ENCODE data around the gene IER2.
"Not testable (repeated sequence)": the region's sequence is repeated elsewhere in the genome, so short reads cannot be mapped to it uniquely, and the experiment has no call there.

DNA sequence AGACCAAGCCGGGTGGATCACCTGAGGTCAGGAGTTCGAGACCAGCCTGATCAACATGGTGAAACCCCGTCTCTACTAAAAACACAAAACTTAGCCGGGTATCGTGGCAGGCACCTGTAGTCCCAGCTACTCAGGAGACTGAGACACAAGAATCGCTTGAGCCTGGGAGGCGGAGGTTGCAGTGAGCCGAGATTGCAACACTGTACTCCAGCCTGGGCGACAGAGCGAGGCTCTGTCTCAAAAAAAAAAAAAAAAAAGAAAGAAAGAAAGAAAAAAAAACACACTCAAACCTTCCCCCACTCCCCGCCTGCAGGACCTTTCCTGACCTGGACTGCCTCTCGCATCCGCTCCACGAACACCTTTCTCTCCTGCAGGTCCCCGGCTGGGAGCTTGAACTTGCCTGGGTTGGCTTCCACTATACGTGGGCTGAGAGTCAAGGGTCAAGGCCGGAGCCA is 1.0 kb upstream of the IER2 start:
- TF ChIP-seq, protein P1, sequence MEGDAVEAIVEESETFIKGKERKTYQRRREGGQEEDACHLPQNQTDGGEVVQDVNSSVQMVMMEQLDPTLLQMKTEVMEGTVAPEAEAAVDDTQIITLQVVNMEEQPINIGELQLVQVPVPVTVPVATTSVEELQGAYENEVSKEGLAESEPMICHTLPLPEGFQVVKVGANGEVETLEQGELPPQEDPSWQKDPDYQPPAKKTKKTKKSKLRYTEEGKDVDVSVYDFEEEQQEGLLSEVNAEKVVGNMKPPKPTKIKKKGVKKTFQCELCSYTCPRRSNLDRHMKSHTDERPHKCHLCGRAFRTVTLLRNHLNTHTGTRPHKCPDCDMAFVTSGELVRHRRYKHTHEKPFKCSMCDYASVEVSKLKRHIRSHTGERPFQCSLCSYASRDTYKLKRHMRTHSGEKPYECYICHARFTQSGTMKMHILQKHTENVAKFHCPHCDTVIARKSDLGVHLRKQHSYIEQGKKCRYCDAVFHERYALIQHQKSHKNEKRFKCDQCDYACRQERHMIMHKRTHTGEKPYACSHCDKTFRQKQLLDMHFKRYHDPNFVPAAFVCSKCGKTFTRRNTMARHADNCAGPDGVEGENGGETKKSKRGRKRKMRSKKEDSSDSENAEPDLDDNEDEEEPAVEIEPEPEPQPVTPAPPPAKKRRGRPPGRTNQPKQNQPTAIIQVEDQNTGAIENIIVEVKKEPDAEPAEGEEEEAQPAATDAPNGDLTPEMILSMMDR (IDR thresholded peaks at IDR 0.05) = not testable (repeated sequence)
- TF ChIP-seq POLR2AphosphoS5, EP300 (IDR thresholded peaks at IDR 0.05): not testable (repeated sequence)
